ENCODE results near the gene SLC49A4.

DNA sequence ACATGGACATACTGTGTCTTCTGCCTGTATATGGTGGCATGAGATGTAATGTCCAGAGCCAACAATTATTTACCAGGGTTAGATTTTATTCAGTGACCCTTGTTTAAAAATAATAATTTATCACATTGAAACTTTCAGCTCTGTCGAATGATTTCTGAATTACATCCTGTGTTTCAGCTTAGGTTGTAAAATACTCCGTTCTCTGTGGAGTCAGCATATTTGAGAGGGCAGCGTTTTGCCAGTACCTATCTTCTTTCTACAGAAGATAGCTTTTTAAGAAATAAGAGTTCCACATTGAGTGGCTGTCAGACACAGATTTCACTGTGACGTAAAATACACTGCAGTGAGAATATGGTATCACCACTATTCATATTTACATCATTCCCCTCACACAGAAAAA lies 85.3 kb downstream of the SLC49A4 start:
- TF ChIP-seq ELF4 (CRISPR knock-in tag; IDR thresholded peaks at IDR 0.05; ENCODE audit: borderline replicate concordance): no peak
- no peak for TF ChIP-seq REPIN1 (CRISPR knock-in tag; IDR thresholded peaks at IDR 0.05; ENCODE audit: borderline replicate concordance, low read depth)
- no peak for TF ChIP-seq POLR2A (IDR thresholded peaks at IDR 0.05; ENCODE audit: insufficient read depth in 1 of 2, low read depth in 2 of 2, low read length in 2 of 2)
- TF ChIP-seq CCAR2 (optimal IDR thresholded peaks at IDR 0.05; ENCODE audit: low read depth, low read length): no peak
- no peak for TF ChIP-seq TAF1 (CRISPR knock-in tag; IDR thresholded peaks at IDR 0.05)
- TF ChIP-seq ZNF350 (CRISPR knock-in tag; IDR thresholded peaks at IDR 0.05; ENCODE audit: borderline replicate concordance, low read depth): no peak
- no peak for TF ChIP-seq MTF1 (CRISPR knock-in tag; IDR thresholded peaks at IDR 0.05)
- TF ChIP-seq MEF2D (CRISPR knock-in tag; IDR thresholded peaks at IDR 0.05): no peak

Measured in HepG2 (cell line).